HG02938 (cell line): ENCODE measurements around the gene CDKN1C.

Experiments used
- ATAC-seq: cut with Tn5 transposase; IDR thresholded peaks from one replicate; pipeline ENCODE4 v1.9.1; 2021; ENCODE audit warnings: mild to moderate bottlenecking, moderate library complexity; ENCODE audit not compliant: unreplicated experiment

Gene CDKN1C

GRCh38 chr11:2923446-2924375, 38.1 kb upstream of the CDKN1C start:
- no peak for ATAC-seq

DNA sequence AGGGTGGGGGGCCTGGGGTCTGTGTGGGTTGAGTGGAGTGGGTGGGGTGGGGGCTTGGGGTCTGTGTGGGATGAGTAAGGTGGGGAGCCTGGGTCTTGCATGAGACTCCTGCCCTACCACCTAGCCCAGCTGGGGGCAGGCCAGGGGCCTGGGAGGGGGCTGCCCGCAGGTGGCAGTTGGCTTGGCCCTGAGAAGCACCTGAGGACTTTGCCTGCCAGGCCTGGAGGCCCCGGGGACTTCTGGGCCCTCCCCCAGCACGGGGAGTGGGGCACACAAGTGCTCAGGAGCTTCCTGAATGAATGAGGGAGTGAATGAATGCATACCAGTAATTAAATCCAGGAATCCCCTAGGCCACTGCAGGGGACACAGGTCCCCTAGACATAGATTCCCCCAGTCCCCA, 37.1 kb upstream of the CDKN1C start:
- no peak for ATAC-seq

GRCh38 chr11:2921742-2922493, 36.3 kb upstream of the CDKN1C start:
- ATAC-seq = no peak

- no peak for ATAC-seq
These were observed 35.7 kb upstream of the CDKN1C start for GRCh38 chr11:2921261-2921660.

GRCh38 chr11:2920343-2920742, 34.8 kb upstream of the CDKN1C start:
- no peak for ATAC-seq

- ATAC-seq = no peak
These were observed 34.3 kb upstream of the CDKN1C start for GRCh38 chr11:2919837-2920236.

DNA sequence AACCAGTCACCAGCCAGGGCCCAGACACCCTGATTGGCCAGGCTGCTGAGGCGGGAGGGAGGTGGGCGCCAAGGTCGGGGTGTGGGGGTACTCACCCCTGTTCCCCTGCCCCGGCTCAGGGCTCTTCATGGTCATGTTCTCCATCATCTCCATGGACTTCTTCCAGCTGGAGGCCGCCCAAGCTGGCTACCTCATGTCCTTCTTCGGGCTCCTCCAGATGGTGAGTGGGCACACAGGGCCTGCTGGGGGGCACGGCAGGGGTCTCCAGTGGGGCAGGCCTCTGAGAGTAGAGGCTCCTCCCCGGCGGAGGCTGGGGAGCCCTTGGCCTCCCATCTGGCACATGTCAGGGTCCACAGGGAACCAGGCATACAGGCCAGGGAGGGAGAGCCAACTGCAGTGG, 33.6 kb upstream of the CDKN1C start:
- no peak for ATAC-seq

DNA sequence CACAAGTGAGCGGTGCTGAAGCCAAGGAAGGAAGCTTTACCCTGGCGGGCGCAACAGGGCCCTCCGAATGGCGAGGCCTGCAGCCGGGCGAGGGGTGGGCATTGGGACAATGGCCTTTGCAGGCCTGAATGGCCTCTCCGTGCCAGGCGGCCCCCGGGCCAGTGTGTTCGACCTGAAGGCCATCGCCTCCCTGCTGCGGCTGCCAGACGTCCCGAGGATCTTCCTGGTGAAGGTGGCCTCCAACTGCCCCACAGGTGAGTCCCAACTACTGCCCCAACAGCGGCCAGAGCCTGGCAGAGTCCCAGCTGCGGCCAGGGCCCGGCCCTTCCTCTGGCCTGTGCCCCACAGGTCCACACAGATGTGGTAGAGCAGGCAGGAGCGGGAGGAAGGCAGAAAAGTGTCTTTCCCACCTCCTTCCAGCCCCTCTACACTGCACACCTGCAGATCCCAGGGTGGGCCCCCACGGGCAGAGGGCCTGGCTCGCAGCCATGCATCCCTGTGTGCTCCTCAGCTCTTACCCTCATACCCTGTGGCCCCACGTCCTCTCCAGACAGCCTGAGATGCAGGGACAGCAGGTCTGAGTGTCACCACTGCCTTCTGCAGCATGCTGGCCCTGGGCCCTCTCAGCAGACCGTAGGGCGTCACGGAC, 32.4 kb upstream of the CDKN1C start:
- ATAC-seq = no peak

- ATAC-seq = no peak
These were observed 31.5 kb upstream of the CDKN1C start for GRCh38 chr11:2916892-2917645.

GRCh38 chr11:2916114-2916891, 30.7 kb upstream of the CDKN1C start:
- no peak for ATAC-seq

GRCh38 chr11:2915473-2915872, 29.9 kb upstream of the CDKN1C start:
- ATAC-seq = no peak

DNA sequence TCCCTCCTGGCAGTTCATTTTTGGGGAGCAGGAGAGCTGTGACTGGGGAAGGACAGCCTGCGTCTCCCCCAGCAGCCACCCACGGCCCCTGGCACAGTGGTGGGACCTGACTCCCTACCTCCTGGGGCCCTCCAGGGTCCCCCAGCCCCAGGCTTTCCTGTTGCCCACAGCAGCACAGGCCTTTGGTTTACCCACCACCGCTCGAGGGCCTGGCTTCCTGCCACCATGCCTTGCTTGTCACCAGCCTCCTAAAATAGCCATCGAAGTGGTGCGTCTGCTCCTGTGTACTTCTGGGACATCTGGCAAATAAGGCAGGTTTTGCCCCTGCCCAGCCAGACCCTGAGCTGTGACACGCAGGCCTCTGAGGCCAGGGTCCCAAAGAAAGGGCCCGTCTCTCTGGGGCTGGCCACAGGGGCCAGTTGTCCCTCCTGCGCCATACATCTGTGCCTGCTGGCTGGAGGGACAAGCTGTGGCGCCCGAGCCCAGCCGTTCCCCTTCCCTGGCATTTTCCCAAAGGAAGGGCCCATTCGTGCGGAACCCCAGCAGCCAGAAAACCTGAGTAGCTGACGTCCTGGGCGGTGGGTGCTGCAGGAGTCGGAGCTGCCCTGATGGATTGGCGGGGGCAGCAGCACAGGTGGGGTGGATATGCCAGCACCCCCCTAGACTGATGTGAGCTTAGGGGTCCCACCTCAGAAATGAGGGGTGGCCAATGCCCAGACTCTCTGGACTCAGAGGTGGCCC, 29.1 kb upstream of the CDKN1C start:
- ATAC-seq = no peak

DNA sequence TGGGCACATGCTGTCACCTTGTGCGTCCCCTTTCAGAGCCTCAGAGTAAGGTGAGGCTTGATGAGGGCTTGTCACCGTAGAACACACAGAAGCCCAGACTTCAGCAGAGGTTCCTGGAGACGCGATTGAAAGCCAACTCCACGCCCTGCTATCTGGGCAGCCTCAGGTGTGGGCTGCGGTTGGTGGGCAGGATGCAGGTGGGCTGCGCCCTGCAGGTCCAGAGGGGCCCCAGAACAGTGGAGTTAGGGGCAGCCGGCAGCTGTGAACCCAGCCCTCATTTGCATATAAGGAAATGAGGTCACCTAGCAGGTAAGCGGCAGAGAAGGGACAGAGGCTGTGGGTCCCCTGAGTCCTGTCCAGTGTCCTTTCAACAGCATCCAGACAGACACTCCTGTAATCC, 28.2 kb upstream of the CDKN1C start:
- ATAC-seq = no peak

DNA sequence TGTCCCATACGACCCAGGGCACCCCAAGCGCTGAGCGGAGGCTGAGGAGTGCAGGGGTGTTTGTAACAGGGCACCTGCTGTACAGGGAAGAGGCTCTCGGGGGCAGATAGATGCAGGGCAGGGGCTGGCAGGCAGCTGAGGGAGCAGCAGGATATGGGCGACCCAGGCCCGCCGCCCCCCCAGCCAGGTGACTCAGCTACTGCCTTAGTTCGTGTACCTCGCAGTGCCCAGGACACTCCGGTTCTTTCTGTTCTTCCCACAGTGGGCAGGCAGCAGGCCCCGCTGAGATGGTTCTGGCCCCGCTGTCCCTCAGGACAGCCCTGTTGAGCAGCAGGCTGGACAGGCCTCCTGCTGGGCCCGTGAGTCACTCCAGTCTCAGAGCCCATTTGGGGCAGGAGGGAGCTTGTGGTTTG, 27.4 kb upstream of the CDKN1C start:
- ATAC-seq = no peak

GRCh38 chr11:2912498-2912897, 26.9 kb upstream of the CDKN1C start:
- no peak for ATAC-seq

DNA sequence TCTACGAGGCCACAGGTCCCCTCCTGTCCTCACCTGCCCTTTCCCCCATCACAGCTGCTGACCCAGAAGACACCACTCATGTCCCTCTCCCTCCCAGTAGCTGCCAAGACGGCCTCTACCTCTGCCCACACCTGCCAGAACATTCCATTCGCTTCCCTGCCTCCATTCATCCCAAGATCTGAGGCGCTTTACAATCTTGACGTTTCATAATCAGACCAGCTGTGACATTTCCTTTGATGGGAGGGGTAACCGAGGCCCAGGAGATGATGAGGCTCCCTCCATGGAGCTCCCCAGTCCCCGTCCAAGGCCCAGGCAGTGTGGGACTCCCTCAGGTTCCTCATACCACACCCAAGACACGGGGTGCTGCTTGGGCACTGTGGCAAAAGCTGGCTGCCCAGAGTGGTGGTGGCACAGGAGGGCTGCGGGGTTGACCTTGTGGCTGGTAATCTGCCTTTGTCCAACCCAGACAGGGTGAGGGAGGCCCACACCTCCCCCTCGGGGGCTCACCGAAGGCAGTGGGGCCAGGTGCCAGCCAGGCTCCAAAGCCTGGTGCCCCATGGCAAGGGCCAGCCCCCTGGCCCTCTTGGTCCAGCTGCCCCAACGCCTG, 26.3 kb upstream of the CDKN1C start:
- ATAC-seq = no peak

GRCh38 chr11:2911088-2911784, 25.7 kb upstream of the CDKN1C start:
- ATAC-seq = no peak

- ATAC-seq = no peak
These were observed 24.9 kb upstream of the CDKN1C start for GRCh38 chr11:2910401-2910955.
